ENCODE data around the gene PPP2R5C.

The PPP2R5C gene

DNA sequence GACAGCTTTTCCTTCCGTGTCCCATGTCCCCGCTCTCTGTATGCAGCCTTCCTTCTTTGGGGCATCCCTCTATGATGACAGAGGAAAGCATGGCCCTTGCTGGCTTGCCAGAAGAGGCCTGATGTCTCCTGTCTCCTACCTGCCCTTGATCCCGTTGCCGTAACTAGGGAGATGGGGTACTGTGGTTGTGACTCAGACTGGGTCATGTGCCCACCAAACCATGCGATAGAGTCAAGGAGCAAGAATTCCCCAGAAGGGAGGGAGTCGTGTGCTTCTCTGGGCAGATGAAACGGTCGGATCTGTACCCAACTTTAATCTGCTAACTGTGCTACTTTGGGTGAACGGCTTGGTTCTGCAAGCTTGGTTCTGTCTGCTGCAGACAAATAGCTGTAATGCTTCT is 103.8 kb downstream of the PPP2R5C start:
- DNase-seq (ENCODE audit: low read depth), result no peak

DNA sequence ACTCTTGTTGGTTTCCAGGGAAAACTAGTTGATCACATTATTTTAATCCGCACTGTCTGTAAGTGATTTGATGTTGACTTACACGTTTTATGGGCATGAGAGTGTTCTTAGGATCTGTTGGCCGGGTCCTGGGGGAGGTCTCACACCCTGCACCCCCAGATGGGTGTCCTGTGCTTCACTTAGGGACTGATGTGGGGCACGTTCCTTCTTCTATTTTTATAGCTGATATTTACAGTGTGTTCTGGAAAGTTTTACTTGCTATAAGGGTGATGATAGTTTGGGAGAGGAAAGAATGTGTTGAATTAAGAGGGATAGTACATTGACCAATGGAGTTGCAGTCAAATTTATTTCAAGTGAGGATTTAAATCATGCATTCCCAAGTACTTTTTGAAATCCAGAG is 106.3 kb downstream of the PPP2R5C start:
- no peak for DNase-seq (ENCODE audit: low read depth)

DNA sequence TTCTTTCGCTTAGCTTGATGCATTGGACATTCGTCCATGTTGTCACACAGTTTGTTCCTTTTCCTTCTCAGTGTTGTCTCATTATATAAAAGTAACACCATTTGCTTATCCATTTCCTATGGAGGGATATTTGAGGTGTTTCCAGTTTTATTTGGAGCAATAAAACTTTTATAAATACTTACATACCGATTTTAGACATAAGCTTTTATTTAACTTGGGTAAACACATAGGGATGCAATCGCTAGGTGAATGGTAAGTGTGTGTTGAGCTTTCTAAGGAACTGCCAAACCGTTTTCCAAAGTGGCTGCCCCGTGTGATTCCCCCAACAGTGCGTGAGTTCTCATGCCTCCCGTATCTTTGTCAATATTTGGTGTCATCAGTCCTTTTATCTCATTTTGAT is 107.7 kb downstream of the PPP2R5C start:
- no peak for DNase-seq (ENCODE audit: low read depth)

- no peak for DNase-seq (ENCODE audit: low read depth)
Observed at GRCh38 chr14:101870273-101870939, 108.9 kb downstream of the PPP2R5C start.

GRCh38 chr14:101872346-101872745 is 110.8 kb downstream of the PPP2R5C start:
- DNase-seq (ENCODE audit: low read depth), result no peak

GRCh38 chr14:101873076-101873825 is 111.7 kb downstream of the PPP2R5C start:
- no peak for DNase-seq (ENCODE audit: low read depth)

GRCh38 chr14:101873991-101874390 is 112.5 kb downstream of the PPP2R5C start:
- DNase-seq (ENCODE audit: low read depth), result no peak

GRCh38 chr14:101875041-101875726 is 113.7 kb downstream of the PPP2R5C start:
- DNase-seq (ENCODE audit: low read depth), result no peak

DNA sequence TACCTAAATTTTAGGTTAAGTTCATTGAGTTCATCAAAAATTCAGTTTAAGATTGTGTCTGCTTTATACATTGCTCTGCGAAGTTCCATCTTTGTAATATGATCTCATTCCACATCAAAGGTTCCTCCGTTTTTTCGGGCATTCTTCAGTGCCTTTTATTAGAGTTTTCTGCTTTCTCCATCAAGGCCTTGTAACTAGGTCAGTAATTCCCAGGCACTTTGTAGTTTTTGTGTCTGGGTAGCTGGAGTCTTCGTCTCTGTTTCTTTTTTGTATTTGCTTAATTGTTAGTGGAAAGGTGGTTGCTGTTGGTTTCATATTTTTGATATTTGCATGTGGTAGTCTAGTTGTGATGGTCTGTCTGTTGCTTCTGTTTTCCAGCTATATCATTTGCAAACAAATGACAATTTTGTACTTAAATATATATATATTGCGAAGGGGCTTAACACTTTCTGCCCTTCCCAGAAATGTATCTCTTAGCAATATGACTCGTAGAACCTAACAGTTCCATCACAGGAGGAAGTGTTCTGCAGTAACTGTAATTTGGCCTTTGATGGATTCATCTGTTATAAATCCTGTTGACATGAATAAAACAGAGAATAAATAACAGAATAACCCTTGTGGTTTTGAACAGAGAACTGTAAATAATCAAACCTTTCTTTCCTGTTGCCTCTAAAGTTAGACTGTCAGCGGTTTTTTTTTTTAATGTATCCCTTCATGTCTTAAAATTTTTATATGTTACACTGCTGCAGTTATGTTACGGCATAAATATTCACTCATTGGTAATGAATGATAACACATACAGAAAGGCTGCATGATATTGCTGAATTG is 114.4 kb downstream of the PPP2R5C start:
- no peak for DNase-seq (ENCODE audit: low read depth)

GRCh38 chr14:101876555-101876938 is 115.0 kb downstream of the PPP2R5C start:
- DNase-seq (ENCODE audit: low read depth), result peak; percentile 47

GRCh38 chr14:101877766-101878165 is 116.3 kb downstream of the PPP2R5C start:
- no peak for DNase-seq (ENCODE audit: low read depth)

- DNase-seq (ENCODE audit: low read depth), result no peak
Observed at GRCh38 chr14:101878211-101878821, 116.8 kb downstream of the PPP2R5C start.

DNA sequence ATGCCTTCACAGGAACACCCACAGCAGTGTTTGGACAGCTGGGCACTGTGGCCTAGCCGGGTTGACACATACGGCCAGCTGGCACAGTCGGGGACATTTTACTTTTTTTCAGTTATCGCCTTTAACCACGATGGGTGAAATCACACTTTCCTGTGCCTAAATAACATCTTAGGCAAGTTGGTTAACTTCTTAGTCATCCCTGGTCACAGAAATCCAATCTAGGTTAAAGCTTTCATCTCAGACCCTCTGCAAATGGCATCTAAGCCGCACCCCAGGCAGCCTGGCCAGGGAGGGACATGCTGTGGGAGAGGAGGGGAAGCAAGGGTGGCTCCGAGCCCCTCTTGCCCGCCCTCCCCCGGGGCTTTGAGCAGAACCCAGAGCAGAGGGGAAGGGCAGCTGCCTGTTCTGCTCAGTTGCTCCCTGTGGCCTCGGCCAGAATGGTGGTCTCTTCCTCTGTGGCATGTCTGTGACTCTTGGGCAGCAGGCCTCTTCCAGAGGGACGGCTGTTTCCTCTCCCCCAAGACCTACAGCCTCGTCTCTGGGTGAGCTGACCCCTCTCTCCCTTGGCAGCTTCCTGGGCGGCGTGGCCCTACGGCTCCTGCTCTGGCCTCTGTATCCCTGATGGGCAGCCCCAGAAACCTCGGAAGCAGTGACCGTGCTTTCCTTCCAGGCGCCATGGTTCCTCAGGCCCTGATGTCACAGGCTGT is 117.5 kb downstream of the PPP2R5C start:
- no peak for DNase-seq (ENCODE audit: low read depth)

DNA sequence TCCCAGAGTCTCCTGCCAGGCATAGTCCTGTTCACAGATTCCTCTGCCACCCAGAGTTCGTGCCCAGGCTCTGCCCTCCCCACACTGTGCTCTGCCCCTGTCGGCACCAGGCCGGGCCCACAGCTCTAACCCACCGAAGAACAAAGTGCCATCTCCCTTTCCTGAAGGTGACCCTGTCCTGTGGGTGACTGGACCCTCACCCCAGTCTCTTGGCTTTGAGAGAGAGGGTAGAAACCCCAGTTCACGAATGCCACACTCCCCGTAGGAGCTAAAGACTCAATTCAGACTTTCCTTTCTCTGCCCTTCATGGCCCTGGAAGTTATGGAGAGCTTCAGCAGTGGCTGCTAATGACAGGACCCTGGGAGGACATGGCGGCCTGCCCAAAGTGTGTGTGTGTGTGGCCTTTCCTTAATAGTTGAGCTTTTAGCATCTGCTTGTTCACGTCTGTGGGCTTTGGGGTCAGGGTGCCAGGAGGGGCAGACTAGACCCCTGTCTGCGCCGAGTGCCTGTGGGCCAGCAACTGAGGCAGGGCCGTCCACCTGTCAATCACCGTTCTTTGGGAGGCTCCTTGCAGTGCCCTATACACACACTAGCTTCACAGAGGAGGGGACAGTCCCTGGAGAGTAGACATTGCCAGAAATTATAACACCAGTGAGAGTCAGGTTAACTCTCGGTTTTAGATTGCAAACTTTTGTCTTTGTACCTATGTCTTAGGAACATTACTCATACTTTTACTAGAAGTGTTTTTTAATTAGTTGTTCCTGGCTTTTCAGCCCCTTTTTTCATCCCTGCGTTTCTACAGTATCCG is 118.2 kb downstream of the PPP2R5C start:
- no peak for DNase-seq (ENCODE audit: low read depth)

DNA sequence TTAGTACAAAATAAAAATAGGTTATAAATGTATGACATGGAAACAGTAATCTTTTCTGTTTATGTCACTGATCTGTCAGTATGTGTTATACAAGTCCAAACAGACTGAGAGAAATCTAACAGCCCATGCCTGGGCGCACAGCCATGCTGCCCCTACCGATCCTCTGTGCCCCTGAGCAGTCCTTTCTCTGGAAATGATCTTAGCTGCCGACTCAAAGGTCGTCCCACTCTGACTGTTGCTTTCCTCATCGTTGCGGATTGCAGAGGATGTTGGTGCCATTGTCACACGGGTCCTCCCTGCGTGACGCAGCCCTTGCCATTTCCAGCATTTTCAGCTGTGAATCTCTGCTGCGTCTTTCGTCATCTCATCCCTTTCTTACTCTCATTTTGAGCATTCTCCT is 119.9 kb downstream of the PPP2R5C start:
- DNase-seq (ENCODE audit: low read depth), result no peak

DNA sequence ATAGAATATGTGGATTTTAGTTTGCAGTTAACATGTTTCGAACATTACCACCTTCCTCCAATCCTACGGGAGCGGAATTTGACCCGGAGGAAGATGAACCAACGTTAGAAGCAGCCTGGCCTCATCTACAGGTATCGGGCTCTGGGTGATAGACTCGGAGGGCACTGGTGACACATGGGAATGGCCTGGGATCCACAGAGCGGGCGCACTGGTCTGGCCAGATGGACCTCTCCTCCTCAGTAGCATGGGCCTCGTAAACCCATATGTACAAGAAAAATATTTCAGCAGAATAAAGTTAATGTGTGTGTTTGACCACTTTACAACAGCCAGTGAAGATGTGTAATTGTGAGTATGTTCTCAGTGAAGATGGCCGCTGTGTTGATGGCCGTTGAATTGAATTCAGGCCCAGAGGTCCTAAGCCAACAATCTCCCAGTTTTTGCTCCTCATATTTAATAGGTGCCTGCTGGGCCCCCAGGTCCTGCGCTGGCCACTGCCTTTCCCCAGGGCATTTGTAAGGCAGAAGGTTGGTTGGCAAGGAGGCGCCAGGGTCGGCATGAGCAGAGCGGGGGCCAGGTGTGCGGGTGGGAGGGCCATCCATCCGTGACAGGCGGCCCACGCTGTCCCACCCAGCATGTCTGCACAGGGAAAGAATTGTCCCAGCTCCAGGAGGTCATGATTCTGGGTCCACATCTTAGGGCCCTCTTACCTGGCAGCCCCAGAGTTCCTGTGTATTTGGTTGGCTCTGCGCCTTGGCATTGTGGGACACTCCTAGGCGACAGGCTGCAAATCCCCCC is 120.8 kb downstream of the PPP2R5C start:
- no peak for DNase-seq (ENCODE audit: low read depth)

GRCh38 chr14:101884089-101884933 is 122.8 kb downstream of the PPP2R5C start:
- no peak for DNase-seq (ENCODE audit: low read depth)

DNA sequence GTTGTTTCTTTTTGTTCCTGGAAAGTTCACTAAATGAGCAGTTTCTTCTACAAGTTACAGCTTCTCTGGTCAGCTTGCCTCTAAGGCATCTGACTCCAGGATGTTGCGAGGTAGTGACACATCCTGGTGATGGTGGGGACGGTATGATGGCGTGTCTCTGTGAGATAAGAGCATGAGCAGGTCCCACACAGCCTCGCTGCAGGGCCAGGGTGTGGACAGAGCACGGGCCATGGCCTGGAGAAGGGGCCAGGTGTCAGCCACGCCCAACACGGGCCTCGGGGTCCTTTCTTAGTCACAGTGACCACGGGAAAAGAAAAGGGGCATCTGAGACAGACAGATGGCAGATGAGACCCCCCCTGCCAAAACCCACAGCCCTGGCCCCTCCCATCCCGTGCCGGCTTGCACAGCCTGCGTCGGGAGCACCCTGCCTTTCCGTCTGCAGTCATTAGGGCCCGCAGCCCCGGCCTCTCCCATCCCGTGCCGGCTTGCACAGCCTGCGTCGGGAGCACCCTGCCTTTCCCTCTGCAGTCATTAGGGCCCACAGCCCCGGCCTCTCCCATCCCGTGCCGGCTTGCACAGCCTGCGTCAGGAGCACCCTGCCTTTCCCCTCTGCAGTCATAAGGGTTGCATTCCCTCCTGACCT is 123.5 kb downstream of the PPP2R5C start:
- DNase-seq (ENCODE audit: low read depth), result no peak
